ENCODE measurements around the gene GMCL2. TPM values are rescaled to one million over a fixed set of nuclear protein-coding genes. Genes with fewer than 3 reads are reported as not detected.

Gene GMCL2
- total and polyA plus RNA-seq, 2 donors = 0.16 TPM; not detected in 1

- Histone ChIP-seq H3K27ac (ENCODE audit: low read depth) (no peak overlapping the region), H3K4me1 (ENCODE audit: insufficient read depth) (no peaks in the 10 kb centered on the region), H3K4me3 (ENCODE audit: low read depth, low read length) (no peak overlapping the region), H3K36me3 (ENCODE audit: insufficient read depth) (peaks cover 12% of the 10 kb centered on the region)
- 93% methylated on average over 6 of the region's 6 CpGs for WGBS
- DNase-seq (ENCODE audit: extremely low spot score) = no peak
These were observed 27.1 kb upstream of the GMCL2 start for GRCh38 chr5:178214160-178214803.

GRCh38 chr5:178213748-178214151 is 26.6 kb upstream of the GMCL2 start:
- no peaks in the 10 kb centered on the region for H3K4me1 ChIP-seq (ENCODE audit: insufficient read depth)
- no peak overlapping the region for H3K27ac ChIP-seq (ENCODE audit: low read depth)
- 70% methylated on average over 8 of the region's 8 CpGs for WGBS
- H3K36me3 ChIP-seq (ENCODE audit: insufficient read depth) = peaks cover 12% of the 10 kb centered on the region
- DNase-seq (ENCODE audit: extremely low spot score) = no peak
- H3K4me3 ChIP-seq (ENCODE audit: low read depth, low read length) = no peak overlapping the region

GRCh38 chr5:178213003-178213461 is 25.9 kb upstream of the GMCL2 start:
- peaks cover 12% of the 10 kb centered on the region for H3K36me3 ChIP-seq (ENCODE audit: insufficient read depth)
- WGBS = 66% methylated on average over 4 of the region's 4 CpGs
- DNase-seq (ENCODE audit: extremely low spot score) = no peak
- H3K27ac ChIP-seq (ENCODE audit: low read depth) = no peak overlapping the region
- H3K4me1 ChIP-seq (ENCODE audit: insufficient read depth) = no peaks in the 10 kb centered on the region
- H3K4me3 ChIP-seq (ENCODE audit: low read depth, low read length) = no peak overlapping the region

- Histone ChIP-seq H3K4me3 (ENCODE audit: low read depth, low read length) (no peak overlapping the region), H3K27ac (ENCODE audit: low read depth) (no peak overlapping the region), H3K4me1 (ENCODE audit: insufficient read depth) (no peaks in the 10 kb centered on the region), H3K36me3 (ENCODE audit: insufficient read depth) (peaks cover 12% of the 10 kb centered on the region)
- no peak for DNase-seq (ENCODE audit: extremely low spot score)
- WGBS = 90% methylated on average over 3 of the region's 3 CpGs
These were observed 25.3 kb upstream of the GMCL2 start for GRCh38 chr5:178212241-178213002.

- peaks cover 12% of the 10 kb centered on the region for H3K36me3 ChIP-seq (ENCODE audit: insufficient read depth)
- no peak for DNase-seq (ENCODE audit: extremely low spot score)
- WGBS = 66% methylated on average over 8 of the region's 8 CpGs
- no peak overlapping the region for H3K4me3 ChIP-seq (ENCODE audit: low read depth, low read length)
- no peak overlapping the region for H3K27ac ChIP-seq (ENCODE audit: low read depth)
- no peaks in the 10 kb centered on the region for H3K4me1 ChIP-seq (ENCODE audit: insufficient read depth)
These were observed 24.2 kb upstream of the GMCL2 start for GRCh38 chr5:178211095-178212048.

GRCh38 chr5:178210686-178211085 is 23.5 kb upstream of the GMCL2 start:
- Histone ChIP-seq H3K27ac (ENCODE audit: low read depth) (no peak overlapping the region), H3K4me3 (ENCODE audit: low read depth, low read length) (no peak overlapping the region), H3K36me3 (ENCODE audit: insufficient read depth) (peaks cover 12% of the 10 kb centered on the region), H3K4me1 (ENCODE audit: insufficient read depth) (no peaks in the 10 kb centered on the region)
- no peak for DNase-seq (ENCODE audit: extremely low spot score)
- 89% methylated on average over 5 of the region's 5 CpGs for WGBS

GRCh38 chr5:178210073-178210535 is 22.9 kb upstream of the GMCL2 start:
- no peak for DNase-seq (ENCODE audit: extremely low spot score)
- WGBS = 89% methylated on average over 18 of the region's 18 CpGs
- H3K4me1 ChIP-seq (ENCODE audit: insufficient read depth) = no peaks in the 10 kb centered on the region
- no peak overlapping the region for H3K27ac ChIP-seq (ENCODE audit: low read depth)
- H3K4me3 ChIP-seq (ENCODE audit: low read depth, low read length) = no peak overlapping the region
- peaks cover 12% of the 10 kb centered on the region for H3K36me3 ChIP-seq (ENCODE audit: insufficient read depth)

- WGBS = 82% methylated on average over 8 of the region's 8 CpGs
- Histone ChIP-seq H3K36me3 (ENCODE audit: insufficient read depth) (peaks cover 9% of the 10 kb centered on the region), H3K4me1 (ENCODE audit: insufficient read depth) (no peaks in the 10 kb centered on the region), H3K4me3 (ENCODE audit: low read depth, low read length) (no peak overlapping the region), H3K27ac (ENCODE audit: low read depth) (no peak overlapping the region)
- no peak for DNase-seq (ENCODE audit: extremely low spot score)
These were observed 22.3 kb upstream of the GMCL2 start for GRCh38 chr5:178209334-178210072.

GRCh38 chr5:178208540-178209227 is 21.5 kb upstream of the GMCL2 start:
- Histone ChIP-seq H3K27ac (ENCODE audit: low read depth) (no peak overlapping the region), H3K4me3 (ENCODE audit: low read depth, low read length) (no peak overlapping the region), H3K4me1 (ENCODE audit: insufficient read depth) (no peaks in the 10 kb centered on the region), H3K36me3 (ENCODE audit: insufficient read depth) (peaks cover 9% of the 10 kb centered on the region)
- DNase-seq (ENCODE audit: extremely low spot score) = no peak
- WGBS = 71% methylated on average over 5 of the region's 5 CpGs

- peaks cover 9% of the 10 kb centered on the region for H3K36me3 ChIP-seq (ENCODE audit: insufficient read depth)
- no peak overlapping the region for H3K27ac ChIP-seq (ENCODE audit: low read depth)
- DNase-seq (ENCODE audit: extremely low spot score) = no peak
- H3K4me1 ChIP-seq (ENCODE audit: insufficient read depth) = no peaks in the 10 kb centered on the region
- 86% methylated on average over 1 of the region's 1 CpG for WGBS
- no peak overlapping the region for H3K4me3 ChIP-seq (ENCODE audit: low read depth, low read length)
These were observed 20.7 kb upstream of the GMCL2 start for GRCh38 chr5:178207917-178208280.

GRCh38 chr5:178207183-178207916 is 20.2 kb upstream of the GMCL2 start:
- DNase-seq (ENCODE audit: extremely low spot score) = no peak
- whole genome bisulfite sequencing = 67% methylated on average over 5 of the region's 5 CpGs

More at GRCh38 chr5:178207183-178207916, 20.2 kb upstream of the GMCL2 start:
- H3K27ac ChIP-seq (ENCODE audit: low read depth) = no peak overlapping the region
- H3K4me1 ChIP-seq (ENCODE audit: insufficient read depth) = no peaks in the 10 kb centered on the region
- peaks cover 9% of the 10 kb centered on the region for H3K36me3 ChIP-seq (ENCODE audit: insufficient read depth)
- H3K4me3 ChIP-seq (ENCODE audit: low read depth, low read length) = no peak overlapping the region

All from urinary bladder (tissue), 4 donors.